Mucosa of stomach (tissue), 1 donor: ENCODE data around the gene PKHD1.

Experiments
- H3K27me3 ChIP-seq: one replicate; pipeline ENCODE4 v1.7.0; 2013; ENCODE audit warnings: mild to moderate bottlenecking, low read length; ENCODE audit not compliant: control insufficient read depth, insufficient read depth
- H3K36me3 ChIP-seq: one replicate; pipeline ENCODE4 v1.7.0; 2013; ENCODE audit warnings: low read length; ENCODE audit not compliant: control insufficient read depth, insufficient read depth
- H3K4me1 ChIP-seq: one replicate; pipeline ENCODE4 v1.7.0; 2013; ENCODE audit warnings: mild to moderate bottlenecking, low read length; ENCODE audit not compliant: control insufficient read depth, insufficient read depth
- H3K4me3 ChIP-seq: one replicate; pipeline ENCODE4 v1.7.0; 2013; ENCODE audit warnings: low read length
- H3K9ac ChIP-seq: one replicate; pipeline ENCODE4 v1.7.0; 2013; ENCODE audit warnings: mild to moderate bottlenecking, low read length, moderate library complexity
- H3K9me3 ChIP-seq: one replicate; pipeline ENCODE4 v1.7.0; 2013; ENCODE audit warnings: mild to moderate bottlenecking, low read length, moderate library complexity; ENCODE audit not compliant: control insufficient read depth
- donor health status: Pancreatic carcinoma.

The PKHD1 gene

DNA sequence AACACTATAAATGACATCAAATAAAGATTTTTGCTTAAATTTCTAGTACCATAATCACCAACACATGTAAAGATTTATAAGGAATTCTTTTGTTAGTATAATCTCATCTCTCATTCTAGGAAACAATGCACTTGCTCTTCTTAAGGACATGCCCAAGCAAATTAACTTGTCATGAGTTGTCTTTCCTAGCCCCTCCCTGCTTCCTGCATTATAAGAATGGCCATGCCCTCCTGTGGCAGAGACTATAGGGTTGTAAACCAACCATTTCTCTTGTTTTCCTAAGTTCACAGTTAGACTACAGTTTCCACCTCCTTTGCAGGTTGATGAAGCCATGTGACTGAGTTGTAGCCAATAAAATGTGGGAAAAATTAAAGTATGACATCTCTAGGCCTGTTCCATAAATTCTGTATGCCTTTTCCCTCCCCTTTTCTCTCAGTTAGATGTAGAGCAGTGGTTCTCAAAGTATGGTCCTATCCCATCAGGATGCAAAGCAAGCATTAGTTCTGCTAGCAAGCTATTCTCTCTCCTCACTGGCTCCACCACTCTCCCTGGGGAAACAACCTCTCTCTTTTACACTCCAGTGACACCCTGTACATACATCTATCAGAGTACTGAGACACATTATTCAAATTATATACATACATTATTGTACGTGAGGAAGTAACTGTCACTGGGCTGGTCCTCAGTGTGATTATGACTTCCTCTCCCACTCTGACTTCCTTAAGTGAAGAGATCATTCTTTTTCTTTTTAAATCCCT is 295.0 kb downstream of the PKHD1 start:
- H3K9ac ChIP-seq: no peak overlapping the region
- H3K36me3 ChIP-seq: no peaks in the 10 kb centered on the region
- H3K4me1 ChIP-seq: no peaks in the 10 kb centered on the region
- H3K9me3 ChIP-seq: no peaks in the 10 kb centered on the region
- H3K27me3 ChIP-seq: no peaks in the 10 kb centered on the region
- no peak overlapping the region for H3K4me3 ChIP-seq

DNA sequence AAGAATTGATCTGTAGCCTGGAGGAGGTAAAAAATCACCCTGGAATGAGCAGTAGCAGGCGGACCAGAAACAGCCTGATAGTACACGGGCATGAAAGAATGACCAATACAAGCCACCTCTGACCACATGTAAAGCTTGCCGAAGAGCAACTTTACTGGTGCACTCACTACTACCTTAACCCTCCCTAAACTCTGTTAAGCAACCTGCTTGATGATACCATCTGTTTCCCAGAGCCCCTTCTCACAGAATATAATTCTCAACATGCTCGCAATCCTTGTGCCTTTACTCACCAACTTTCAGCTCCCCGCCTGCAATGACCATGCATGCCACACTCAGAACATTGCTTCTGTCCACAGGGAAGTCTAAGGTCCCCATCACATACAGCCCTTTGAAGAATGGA is 296.5 kb downstream of the PKHD1 start:
- Histone ChIP-seq H3K9ac (no peak overlapping the region), H3K36me3 (no peaks in the 10 kb centered on the region), H3K4me3 (no peak overlapping the region), H3K4me1 (no peaks in the 10 kb centered on the region), H3K9me3 (no peaks in the 10 kb centered on the region), H3K27me3 (no peaks in the 10 kb centered on the region)

GRCh38 chr6:51788121-51788520 is 299.3 kb downstream of the PKHD1 start:
- no peak overlapping the region for H3K9ac ChIP-seq
- no peaks in the 10 kb centered on the region for H3K9me3 ChIP-seq
- H3K4me3 ChIP-seq: no peak overlapping the region
- H3K36me3 ChIP-seq: no peaks in the 10 kb centered on the region
- H3K4me1 ChIP-seq: no peaks in the 10 kb centered on the region
- no peaks in the 10 kb centered on the region for H3K27me3 ChIP-seq

DNA sequence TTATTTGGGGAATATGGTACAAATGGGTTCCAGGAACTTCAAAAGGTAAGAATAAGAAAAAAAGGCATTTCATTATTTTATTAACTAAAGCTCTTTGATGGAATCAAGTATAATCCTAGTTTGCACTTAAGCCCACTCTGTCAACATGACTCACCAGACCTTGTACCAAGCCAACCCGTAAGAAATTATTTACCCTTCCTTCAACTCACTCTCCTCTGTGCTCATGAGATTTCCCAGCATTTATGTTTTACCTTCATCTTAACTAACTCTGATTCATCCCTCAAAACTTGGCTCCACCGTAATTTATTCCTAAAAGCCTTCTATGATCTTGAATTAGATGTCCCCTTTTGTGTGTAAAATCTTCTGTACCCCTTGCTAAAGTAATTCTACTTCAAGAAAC is 308.7 kb downstream of the PKHD1 start:
- H3K9me3 ChIP-seq: no peaks in the 10 kb centered on the region

GRCh38 chr6:51777618-51778017 is 309.8 kb downstream of the PKHD1 start:
- H3K9ac ChIP-seq: no peak overlapping the region
- H3K36me3 ChIP-seq: no peaks in the 10 kb centered on the region
- H3K4me3 ChIP-seq: no peak overlapping the region

More for the DNA sequence above, 308.7 kb downstream of the PKHD1 start:
- Histone ChIP-seq H3K9ac (no peak overlapping the region), H3K27me3 (no peaks in the 10 kb centered on the region), H3K4me1 (no peaks in the 10 kb centered on the region), H3K36me3 (no peaks in the 10 kb centered on the region), H3K4me3 (no peak overlapping the region)

GRCh38 chr6:51775942-51776860 is 311.2 kb downstream of the PKHD1 start:
- Histone ChIP-seq H3K36me3 (no peaks in the 10 kb centered on the region), H3K9ac (no peak overlapping the region), H3K4me1 (no peaks in the 10 kb centered on the region), H3K9me3 (no peaks in the 10 kb centered on the region), H3K4me3 (no peak overlapping the region), H3K27me3 (no peaks in the 10 kb centered on the region)

More at GRCh38 chr6:51777618-51778017, 309.8 kb downstream of the PKHD1 start:
- Histone ChIP-seq H3K27me3 (no peaks in the 10 kb centered on the region), H3K9me3 (no peaks in the 10 kb centered on the region), H3K4me1 (no peaks in the 10 kb centered on the region)

DNA sequence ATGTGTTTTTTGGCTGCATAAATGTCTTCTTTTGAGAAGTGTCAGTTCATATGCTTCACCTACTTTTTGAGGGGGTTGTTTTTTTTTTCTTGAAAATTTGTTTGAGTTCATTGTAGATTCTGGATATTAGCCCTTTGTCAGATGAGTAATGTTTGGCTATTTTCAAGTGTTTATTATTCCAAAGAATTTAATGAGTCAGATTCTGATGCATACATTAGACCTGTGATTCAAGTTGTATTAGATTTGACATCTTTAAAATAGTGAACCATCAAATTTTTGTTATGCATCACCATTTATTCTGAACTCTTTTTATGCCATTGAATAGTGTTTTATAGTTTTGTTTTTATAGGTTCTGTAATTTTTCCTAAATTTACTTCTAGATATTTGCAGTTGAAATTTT is 319.3 kb downstream of the PKHD1 start:
- H3K27me3 ChIP-seq: no peaks in the 10 kb centered on the region
- H3K36me3 ChIP-seq: no peaks in the 10 kb centered on the region
- H3K4me1 ChIP-seq: no peaks in the 10 kb centered on the region
- H3K9ac ChIP-seq: no peak overlapping the region
- H3K4me3 ChIP-seq: no peak overlapping the region
- H3K9me3 ChIP-seq: no peaks in the 10 kb centered on the region

GRCh38 chr6:51765230-51765629 is 322.2 kb downstream of the PKHD1 start:
- H3K4me1 ChIP-seq: no peaks in the 10 kb centered on the region
- no peak overlapping the region for H3K9ac ChIP-seq
- H3K27me3 ChIP-seq: no peaks in the 10 kb centered on the region
- H3K36me3 ChIP-seq: no peaks in the 10 kb centered on the region
- no peak overlapping the region for H3K4me3 ChIP-seq
- no peaks in the 10 kb centered on the region for H3K9me3 ChIP-seq

- H3K9ac ChIP-seq: no peak overlapping the region
- no peaks in the 10 kb centered on the region for H3K9me3 ChIP-seq
- no peaks in the 10 kb centered on the region for H3K36me3 ChIP-seq
- H3K4me3 ChIP-seq: no peak overlapping the region
- no peaks in the 10 kb centered on the region for H3K4me1 ChIP-seq
- no peaks in the 10 kb centered on the region for H3K27me3 ChIP-seq
Measured at GRCh38 chr6:51753635-51754034, 333.8 kb downstream of the PKHD1 start.

DNA sequence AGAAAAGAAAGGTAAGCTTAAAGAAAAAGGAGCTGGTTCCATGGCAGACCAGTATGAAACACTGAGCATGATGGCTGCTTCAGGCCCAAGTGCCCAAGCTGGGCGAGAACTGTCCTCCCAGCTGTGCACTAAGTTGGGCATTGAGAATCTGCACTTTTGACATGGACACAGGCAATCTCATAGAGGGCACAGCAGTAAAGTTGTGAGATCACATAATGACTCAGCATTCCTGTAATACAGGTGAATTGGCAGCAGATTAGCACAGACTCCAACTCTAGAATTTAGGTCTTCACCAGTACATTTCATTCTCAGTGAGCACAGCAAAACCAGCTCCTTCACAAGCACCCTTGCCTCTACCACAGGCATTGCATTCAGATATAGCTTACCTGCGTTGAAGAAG is 343.4 kb downstream of the PKHD1 start:
- no peaks in the 10 kb centered on the region for H3K4me1 ChIP-seq
- H3K36me3 ChIP-seq: no peaks in the 10 kb centered on the region
- no peaks in the 10 kb centered on the region for H3K9me3 ChIP-seq
- H3K4me3 ChIP-seq: no peak overlapping the region
- H3K9ac ChIP-seq: no peak overlapping the region
- no peaks in the 10 kb centered on the region for H3K27me3 ChIP-seq

DNA sequence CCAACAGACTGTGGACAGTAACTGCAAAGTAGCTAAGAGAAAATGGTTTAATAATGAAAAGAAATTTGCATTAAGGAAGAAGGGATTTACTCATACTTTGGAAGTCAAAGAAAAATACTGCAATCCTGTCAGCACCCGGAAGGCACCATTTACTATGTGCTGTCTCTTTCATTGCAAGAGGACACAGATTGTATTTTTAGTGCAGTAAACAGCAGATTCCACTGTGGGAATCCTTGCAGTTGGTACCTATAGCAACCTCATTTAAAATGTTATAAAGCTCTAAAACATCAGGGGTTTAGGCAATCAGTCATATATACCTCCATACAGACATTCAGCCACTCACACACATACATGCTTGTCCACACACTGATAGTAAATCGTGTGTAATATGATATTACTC is 346.8 kb downstream of the PKHD1 start:
- no peak overlapping the region for H3K4me3 ChIP-seq
- H3K9me3 ChIP-seq: no peaks in the 10 kb centered on the region
- H3K36me3 ChIP-seq: no peaks in the 10 kb centered on the region
- H3K4me1 ChIP-seq: no peaks in the 10 kb centered on the region
- no peaks in the 10 kb centered on the region for H3K27me3 ChIP-seq
- H3K9ac ChIP-seq: no peak overlapping the region

- Histone ChIP-seq H3K36me3 (no peaks in the 10 kb centered on the region), H3K9me3 (no peaks in the 10 kb centered on the region), H3K4me3 (no peak overlapping the region), H3K9ac (no peak overlapping the region), H3K27me3 (no peaks in the 10 kb centered on the region), H3K4me1 (no peaks in the 10 kb centered on the region)
Measured at GRCh38 chr6:51738614-51739013, 348.8 kb downstream of the PKHD1 start.
